K562 (cell line): ENCODE data around the gene CLCN2. TPM values are rescaled to one million over a fixed set of nuclear protein-coding genes. Genes with fewer than 3 reads are reported as not detected.

Experiments
- ATAC-seq: fragments of 200-7000 bp; cut with Tn5 transposase; 3 replicates; pipeline ENCODE4 v1.9.1; 2020; ENCODE audit warnings: moderate library complexity
- BruUV-seq: library from RNA; stranded (reverse); fragments of 400-500 nt; replicated peaks from 2 replicates; lab custom pipeline; 2021; lab: Mats Ljungman, UMichigan
- CTCF ChIA-PET: fragments of 300-600 bp; formaldehyde crosslinking; extraction: SDS; loops from one replicate; lab custom pipeline; 2021; ENCODE audit warnings: low intra/inter-chr PET ratio; lab: Yijun Ruan, JAX
- POLR2A ChIA-PET: fragments of 300-600, 350-650 bp; sonication (Branson Sonifier 250); formaldehyde crosslinking; extraction: SDS; loops from one replicate; lab custom pipeline; 2021; ENCODE audit warnings: antibody characterized with exemption, inconsistent platforms; lab: Yijun Ruan, JAX
- DNase-seq, 4 experiments: peaks; one replicate each; pipeline versions ENCODE4 v3.0.0 to v3.0.0-alpha.2; 2011 to 2018; ENCODE audit warnings: low spot score in 3 of 4, mixed read lengths in 3 of 4; ENCODE audit errors: extremely low read depth in 1 of 4
- FAIRE-seq: peaks from 2 replicates; lab custom pipeline; 2011; peaks lifted over from hg19 to GRCh38; lab: Jason Lieb, UNC
- H2AFZ ChIP-seq: 2 replicates; pipeline ENCODE4 v1.6.0; 2011; ENCODE audit warnings: low read depth, low read length, control low read depth, inconsistent platforms
- H3K27ac ChIP-seq: fragments of 200-600 bp; 3 replicates; pipeline ENCODE4 v1.8.0; 2011; ENCODE audit warnings: low read depth, mild to moderate bottlenecking, control low read depth, inconsistent platforms, low read length, moderate library complexity, mixed read lengths; ENCODE audit errors: extremely low read depth
- H3K27me3 ChIP-seq, 2 experiments: fragments of 300-600 bp in 1 of 2; 2 replicates in 1 of 2; 3 replicates in 1 of 2; pipeline versions ENCODE4 v1.6.0 to v1.8.0; 2011; ENCODE audit warnings: inconsistent platforms in 2 of 2, low read length in 2 of 2, mild to moderate bottlenecking in 1 of 2, mixed read lengths in 1 of 2, moderate library complexity in 1 of 2; ENCODE audit not compliant: control insufficient read depth in 2 of 2, insufficient read depth in 2 of 2
- H3K36me3 ChIP-seq: fragments of 300-600 bp; 3 replicates; pipeline ENCODE4 v1.8.0; 2011; ENCODE audit warnings: mild to moderate bottlenecking, low read length, inconsistent platforms; ENCODE audit not compliant: control insufficient read depth, insufficient read depth
- H3K4me1 ChIP-seq, 2 experiments: fragments of 200-600 bp in 1 of 2; replicated peaks in 1 of 2; 2 replicates in 1 of 2; 3 replicates in 1 of 2; pipeline versions ENCODE4 v1.5.1 to v1.8.0; 2011; ENCODE audit warnings: inconsistent platforms in 2 of 2, low read length in 2 of 2, mild to moderate bottlenecking in 1 of 2, mixed read lengths in 1 of 2, moderate library complexity in 1 of 2; ENCODE audit not compliant: control insufficient read depth in 2 of 2, insufficient read depth in 2 of 2
- H3K4me2 ChIP-seq: 2 replicates; pipeline ENCODE4 v1.6.1; 2011; ENCODE audit warnings: low read length, control low read depth, inconsistent platforms, mixed read lengths; ENCODE audit not compliant: insufficient read depth
- H3K4me3 ChIP-seq: fragments of 200-600 bp; sonication (generic), shearing (Covaris generic); 2 replicates; pipeline ENCODE4 v1.5.1; 2016; ENCODE audit warnings: control low read depth, inconsistent platforms
- H3K79me2 ChIP-seq: fragments of 200-600 bp; 3 replicates; pipeline ENCODE4 v1.8.0; 2011; ENCODE audit warnings: low read length, inconsistent platforms; ENCODE audit not compliant: control insufficient read depth, insufficient read depth
- H3K9ac ChIP-seq, 2 experiments: 2 replicates each; pipeline versions ENCODE4 v1.6.0 to v1.6.1; 2011; ENCODE audit warnings: low read depth in 2 of 2, low read length in 2 of 2, control low read depth in 1 of 2, inconsistent platforms in 1 of 2, mild to moderate bottlenecking in 1 of 2, mixed read lengths in 1 of 2; ENCODE audit not compliant: insufficient read depth in 1 of 2
- H3K9me1 ChIP-seq: one replicate; pipeline ENCODE4 v1.6.0; 2011; ENCODE audit warnings: inconsistent platforms, mild to moderate bottlenecking, low read length, moderate library complexity; ENCODE audit not compliant: control insufficient read depth, insufficient read depth
- H3K9me3 ChIP-seq: replicated peaks from 2 replicates; pipeline ENCODE4 v1.5.1; 2011; ENCODE audit warnings: low read depth, low read length, inconsistent platforms; ENCODE audit not compliant: control insufficient read depth, insufficient read depth
- H4K20me1 ChIP-seq: replicated peaks from 2 replicates; pipeline ENCODE4 v1.6.1; 2011; ENCODE audit warnings: low read length, inconsistent platforms, mixed read lengths; ENCODE audit not compliant: control insufficient read depth, insufficient read depth
- ASH1L ChIP-seq: fragments of 450-650 bp; IDR thresholded peaks from 2 replicates; pipeline ENCODE4 v1.6.1; 2018; ENCODE audit warnings: borderline replicate concordance, mild to moderate bottlenecking, low read depth; ENCODE audit not compliant: partially characterized antibody
- CBFA2T3 ChIP-seq: fragments of 450-650 bp; IDR thresholded peaks from 2 replicates; pipeline ENCODE4 v1.6.1; 2017
- E2F8 ChIP-seq: fragments of 450-650 bp; IDR thresholded peaks from 2 replicates; pipeline ENCODE4 v1.7.1; 2018; ENCODE audit warnings: mild to moderate bottlenecking, low read depth; ENCODE audit not compliant: partially characterized antibody
- EHMT2 ChIP-seq: fragments of 450-650 bp; IDR thresholded peaks from 2 replicates; pipeline ENCODE4 v1.6.1; 2018; ENCODE audit warnings: antibody characterized with exemption
- GATAD2A ChIP-seq: fragments of 450-650 bp; IDR thresholded peaks from 2 replicates; pipeline ENCODE4 v1.6.1; 2017
- KHSRP ChIP-seq: fragments of 450-650 bp; IDR thresholded peaks from 2 replicates; pipeline ENCODE4 v1.6.1; 2017
- NBN ChIP-seq: fragments of 450-650 bp; IDR thresholded peaks from 2 replicates; pipeline ENCODE4 v1.6.1; 2016; ENCODE audit warnings: low read depth, mild to moderate bottlenecking
- POLR3G ChIP-seq: IDR thresholded peaks from 2 replicates; pipeline ENCODE4 v1.6.1; 2011; ENCODE audit not compliant: insufficient read length, insufficient replicate concordance; ENCODE audit errors: extremely low read depth
- RFX5 ChIP-seq: IDR thresholded peaks from 2 replicates; pipeline ENCODE4 v1.6.1; 2011; ENCODE audit warnings: low read depth, mild to moderate bottlenecking, improper control_type of control experiment, low read length
- SREBF2 ChIP-seq: sonication (generic); formaldehyde crosslinking; IDR thresholded peaks from 2 replicates; pipeline ENCODE4 v1.4.0; 2020; ENCODE audit warnings: mild to moderate bottlenecking, missing genetic modification reagents
- TARDBP ChIP-seq: fragments of 450-650 bp; IDR thresholded peaks from 2 replicates; pipeline ENCODE4 v1.6.1; 2016
- TCF7L2 ChIP-seq: fragments of 150-350 bp; IDR thresholded peaks from 2 replicates; pipeline ENCODE4 v1.6.1; 2016; ENCODE audit warnings: low read depth, mild to moderate bottlenecking, low read length, moderate library complexity
- ZBTB12 ChIP-seq: fragments of 250-450 bp; sonication (Bioruptor Pico); IDR thresholded peaks from 2 replicates; pipeline ENCODE4 v1.4.0; 2020
- ZNF384 ChIP-seq: IDR thresholded peaks from 2 replicates; pipeline ENCODE4 v1.6.1; 2012; ENCODE audit warnings: low read depth, low read length, improper control_type of control experiment
- ZNF77 ChIP-seq: fragments of 250-450 bp; sonication (Bioruptor Pico); IDR thresholded peaks from 2 replicates; pipeline ENCODE4 v1.5.0; 2020
- ZNF830 ChIP-seq: fragments of 250-450 bp; sonication (Bioruptor Pico); IDR thresholded peaks from 2 replicates; pipeline ENCODE4 v1.5.0; 2021; ENCODE audit warnings: mild to moderate bottlenecking
- WGBS: fragments of 100-300 bp; shearing (Covaris generic); methylation state at CpG from one replicate; pipeline ENCODE4 v1.1.6; 2016; ENCODE audit warnings: low coverage, mixed read lengths; ENCODE audit not compliant: insufficient coverage; ENCODE audit errors: missing lambda C conversion rate; 5-methylcytosine and 5-hydroxymethylcytosine counted together
- in situ Hi-C: fragments of 300-500 bp; cut with MboI; formaldehyde crosslinking; loops from 4 replicates; pipeline ENCODE4 v1.15.0; 2018; ENCODE audit warnings: inconsistent platforms, mixed read lengths
- intact Hi-C: fragments of 100-400 bp; cut with micrococcal nuclease; formaldehyde crosslinking; loops from 2 replicates; pipeline ENCODE4 v1.14.2; 2022
- polyA plus RNA-seq, 8 experiments: library from polyadenylated mRNA; depleted of rRNA in 4 of 8; stranded (reverse) in 5 of 8; unstranded in 3 of 8; fragments of >200 nt; fragmentation: Nextera tagmentation in 2 of 8; fragmentation: Illumina TruSeq in 1 of 8; extraction: Ambion mirVana in 2 of 8; extraction: Trizol in 1 of 8; gene quantifications; 2 replicates each; pipeline versions ENCODE4 v1.2.1 to v1.2.3, GENCODE V29; 2011 to 2014; ENCODE audit warnings: inconsistent platforms in 1 of 8, missing spikeins in 1 of 8
- total RNA-seq, 7 experiments: library from RNA; depleted of rRNA in 6 of 7; stranded (reverse); fragments of >200 nt in 6 of 7; fragmentation: Illumina TruSeq in 2 of 7; extraction: Trizol in 2 of 7; gene quantifications; 2 replicates each; pipeline versions ENCODE4 v1.2.1 to v1.2.3, GENCODE V29; 2011 to 2021; ENCODE audit warnings: low replicate concordance in 1 of 7

The CLCN2 gene
- total and polyA plus RNA-seq, 9 of the 15 experiments (the other 6 are each of a cell fraction or from before 2014, with no cell fraction given) = 0.10 to 14.0 (median 6.9) TPM

GRCh38 chr3:184409946-184410500, 48.6 kb upstream of the CLCN2 start:
- ChIA-PET POLR2A (interaction anchor here (0.7 kb wide), 1 partner anchor 20 kb away, joined by 3 read pairs; no protein-coding TSS in a partner anchor), CTCF (no interaction called here)
- WGBS = 3% methylated on average over 12 of the region's 12 CpGs
- intact Hi-C loops = no loop called here
- no peak overlapping the region for H3K4me3 ChIP-seq
- H3K79me2 ChIP-seq = no peaks in the 10 kb centered on the region
- H3K9me1 ChIP-seq = no peaks in the 10 kb centered on the region
- no peaks in the 10 kb centered on the region; a peak in 1 of 5 replicates for H3K4me1 ChIP-seq
- BruUV-seq = no TSS peak
- ATAC-seq (no peak), DNase-seq (no peak), FAIRE-seq (no peak)
- peaks cover 28 to 78% of the 10 kb centered on the region in 2 experiments for H3K27me3 ChIP-seq
- TF ChIP-seq EHMT2 (no peak), ASH1L (no peak), ZNF384 (no peak), POLR3G (no peak), KHSRP (no peak), ZBTB12 (CRISPR knock-in tag) (no peak), ZNF77 (no peak), SREBF2 (CRISPR knock-in tag) (no peak), CBFA2T3 (no peak), TARDBP (no peak), GATAD2A (no peak), E2F8 (no peak), RFX5 (no peak), TCF7L2 (no peak), NBN (no peak), ZNF830 (no peak)
- no peaks in the 10 kb centered on the region for H3K9me3 ChIP-seq
- peaks cover 13% of the 10 kb centered on the region for H4K20me1 ChIP-seq
- no peak overlapping the region for H3K4me2 ChIP-seq
- in situ Hi-C loops = loop anchor here (25.0 kb wide), 1 partner anchor 377 kb away; no protein-coding TSS in a partner anchor
- H3K9ac ChIP-seq = no peak overlapping the region
- no peak overlapping the region for H2AFZ ChIP-seq
- no peak overlapping the region for H3K27ac ChIP-seq
- no peaks in the 10 kb centered on the region for H3K36me3 ChIP-seq
